Testis (tissue), 3 donors: ENCODE data around the gene PMP22. TPM values are rescaled to one million over a fixed set of nuclear protein-coding genes. Genes with fewer than 3 reads are reported as not detected.

Source experiments
- DNase-seq: peaks from one replicate; pipeline ENCODE4 v3.0.0-alpha.2; 2019
- H3K27ac ChIP-seq, 2 donors: fragments of 200-600 bp; sonication (generic); one replicate each; pipeline ENCODE4 v1.5.1; 2019
- H3K27me3 ChIP-seq: fragments of 200-600 bp; sonication (generic); one replicate; pipeline ENCODE4 v1.5.1; 2019
- H3K36me3 ChIP-seq: fragments of 200-600 bp; sonication (generic); one replicate; pipeline ENCODE4 v1.5.1; 2017; ENCODE audit warnings: low read depth; ENCODE audit errors: missing control alignments
- H3K4me1 ChIP-seq: fragments of 200-600 bp; sonication (generic); one replicate; pipeline ENCODE4 v1.5.1; 2019
- H3K4me3 ChIP-seq, 2 donors: fragments of 200-600 bp; sonication (generic); one replicate each; pipeline ENCODE4 v1.5.1; 2017 to 2019
- H3K9me3 ChIP-seq: fragments of 200-600 bp; sonication (generic); one replicate; pipeline ENCODE4 v1.5.1; 2017
- POLR2A ChIP-seq: fragments of 450-650 bp; IDR thresholded peaks from one replicate; pipeline ENCODE4 v1.6.1; 2017; ENCODE audit warnings: antibody characterized with exemption, mild to moderate bottlenecking, moderate library complexity
- WGBS, 2 donors: methylation state at CpG; one replicate each; pipeline ENCODE4 v1.1.5; 2018; 5-methylcytosine and 5-hydroxymethylcytosine counted together
- intact Hi-C: fragments of 100-400 bp; cut with DNase I; formaldehyde crosslinking; loops from one replicate; pipeline ENCODE4 v1.15.1; 2023; ENCODE audit warnings: low total_unique reads
- polyA plus RNA-seq: library from polyadenylated mRNA; stranded (reverse); fragments of 350-450 nt; fragmentation: Illumina TruSeq; extraction: RNeasy Lipid Tissue Mini Kit (QIAGEN cat#74804); gene quantifications from one replicate; pipeline ENCODE4 v1.2.3, GENCODE V29; 2014; ENCODE audit warnings: low read depth, low replicate concordance; ENCODE audit not compliant: insufficient read depth
- total RNA-seq, 2 donors: library from RNA; depleted of rRNA; stranded (reverse); fragments of >200 nt; gene quantifications; one replicate each; pipeline ENCODE4 v1.2.3, GENCODE V29; 2016
- TF ChIP-seq, protein P1 (sequence below), 3 experiments: fragments of 450-650 bp in 2 of 3; fragments of 200-600 bp in 1 of 3; sonication (generic) in 1 of 3; IDR thresholded peaks; one replicate each; pipeline ENCODE4 v1.5.1; 2016 to 2019; ENCODE audit warnings: antibody characterized with exemption in 3 of 3, mild to moderate bottlenecking in 2 of 3, moderate library complexity in 1 of 3

PMP22 gene
- total and polyA plus RNA-seq, 3 donors from 2014 or later, result 31.1 to 70.0 (median 49.2) TPM

DNA sequence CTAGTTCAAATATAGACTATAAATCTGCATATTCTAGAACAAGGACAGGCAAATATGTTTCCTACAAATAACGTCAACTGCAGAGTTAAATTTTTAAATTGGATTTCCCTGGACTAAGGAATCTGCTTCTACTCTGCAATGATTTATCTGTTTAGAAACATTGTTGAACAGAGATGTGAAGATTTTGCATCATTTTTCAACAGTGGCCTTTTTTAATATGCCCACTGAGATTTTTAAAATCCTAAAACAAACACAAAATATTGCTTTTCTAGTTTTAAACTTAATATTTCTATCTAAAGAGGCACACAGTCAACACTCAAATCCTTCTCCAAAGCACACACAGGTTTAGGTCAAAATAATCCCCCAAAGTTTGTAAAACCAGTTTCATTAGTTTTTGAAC lies 23.7 kb upstream of the PMP22 start:
- no peak overlapping the region for H3K27ac ChIP-seq
- intact Hi-C loops, result no loop called here
- H3K9me3 ChIP-seq, result no peaks in the 10 kb centered on the region
- H3K27me3 ChIP-seq, result no peaks in the 10 kb centered on the region
- H3K4me1 ChIP-seq, result peaks cover 10% of the 10 kb centered on the region
- no peaks in the 10 kb centered on the region for H3K36me3 ChIP-seq
- TF ChIP-seq, protein P1, sequence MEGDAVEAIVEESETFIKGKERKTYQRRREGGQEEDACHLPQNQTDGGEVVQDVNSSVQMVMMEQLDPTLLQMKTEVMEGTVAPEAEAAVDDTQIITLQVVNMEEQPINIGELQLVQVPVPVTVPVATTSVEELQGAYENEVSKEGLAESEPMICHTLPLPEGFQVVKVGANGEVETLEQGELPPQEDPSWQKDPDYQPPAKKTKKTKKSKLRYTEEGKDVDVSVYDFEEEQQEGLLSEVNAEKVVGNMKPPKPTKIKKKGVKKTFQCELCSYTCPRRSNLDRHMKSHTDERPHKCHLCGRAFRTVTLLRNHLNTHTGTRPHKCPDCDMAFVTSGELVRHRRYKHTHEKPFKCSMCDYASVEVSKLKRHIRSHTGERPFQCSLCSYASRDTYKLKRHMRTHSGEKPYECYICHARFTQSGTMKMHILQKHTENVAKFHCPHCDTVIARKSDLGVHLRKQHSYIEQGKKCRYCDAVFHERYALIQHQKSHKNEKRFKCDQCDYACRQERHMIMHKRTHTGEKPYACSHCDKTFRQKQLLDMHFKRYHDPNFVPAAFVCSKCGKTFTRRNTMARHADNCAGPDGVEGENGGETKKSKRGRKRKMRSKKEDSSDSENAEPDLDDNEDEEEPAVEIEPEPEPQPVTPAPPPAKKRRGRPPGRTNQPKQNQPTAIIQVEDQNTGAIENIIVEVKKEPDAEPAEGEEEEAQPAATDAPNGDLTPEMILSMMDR (IDR thresholded peaks at IDR 0.05), result no peak
- no peak for TF ChIP-seq POLR2A
- no peak overlapping the region for H3K4me3 ChIP-seq
- WGBS, 2 donors, result 50 to 57% methylated on average over 1 of the region's 1 CpG
- no peak for DNase-seq

DNA sequence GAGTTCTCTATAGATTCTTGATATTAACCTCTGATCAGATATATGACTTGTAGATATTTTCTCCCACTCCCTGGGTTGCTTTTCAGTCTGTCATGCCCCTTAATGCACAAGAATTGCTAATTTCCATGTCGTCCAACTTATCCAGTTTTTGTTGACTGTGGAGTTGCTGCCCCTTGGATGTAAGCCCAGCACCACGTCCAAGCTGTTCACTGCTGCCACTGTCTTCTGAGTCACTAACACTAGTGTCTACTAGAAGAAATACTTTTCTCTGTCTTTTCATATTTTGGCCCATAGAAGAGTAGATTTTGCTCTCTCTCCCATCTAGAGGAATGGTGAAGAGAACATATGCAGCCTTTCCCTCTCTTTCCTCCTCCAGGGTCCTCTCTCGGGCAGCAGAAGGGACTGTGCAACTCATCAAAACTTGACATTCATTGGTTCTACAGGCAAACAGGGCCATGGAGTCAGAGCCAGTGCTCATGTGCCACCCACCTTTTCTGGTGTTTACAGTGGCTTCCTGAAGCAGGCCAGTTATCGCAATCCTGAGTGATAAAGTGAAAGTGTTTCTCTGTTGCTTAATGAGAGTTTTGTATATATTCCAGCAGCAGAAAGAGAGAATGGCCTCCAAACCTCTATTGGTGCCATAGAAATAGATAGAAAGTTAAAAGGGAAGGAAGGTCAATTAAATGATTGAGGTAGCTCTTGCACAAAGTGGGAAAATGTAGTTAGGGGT lies 22.6 kb upstream of the PMP22 start:
- Histone ChIP-seq H3K9me3 (no peaks in the 10 kb centered on the region), H3K36me3 (no peaks in the 10 kb centered on the region), H3K27ac (no peak overlapping the region), H3K27me3 (no peaks in the 10 kb centered on the region), H3K4me3 (no peak overlapping the region), H3K4me1 (peaks cover 10% of the 10 kb centered on the region)
- WGBS, 2 donors, result 39 to 44% methylated on average over 4 of the region's 4 CpGs
- DNase-seq, result peak; percentile 42
- intact Hi-C loops, result no loop called here
- TF ChIP-seq, protein P1 (IDR thresholded peaks at IDR 0.05), result no peak
- TF ChIP-seq POLR2A, result no peak

DNA sequence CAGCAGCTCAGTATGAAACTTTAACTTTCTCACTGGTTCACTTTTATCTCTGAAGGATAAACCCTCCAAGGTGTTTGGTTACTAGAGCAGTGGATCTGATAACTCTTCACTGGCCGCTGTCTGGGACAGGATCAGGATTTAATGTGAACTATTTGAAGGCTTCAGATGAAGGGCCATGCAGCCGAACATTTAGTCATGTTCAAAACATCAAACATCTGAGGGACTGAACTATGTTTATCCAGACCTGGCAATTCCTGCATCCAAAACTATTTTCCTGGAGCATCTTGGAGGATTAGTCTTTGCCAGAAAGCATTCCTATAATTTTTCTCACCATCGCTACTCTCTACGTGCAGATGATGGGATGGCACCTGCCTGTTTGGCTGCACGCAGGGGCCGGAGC lies 20.3 kb upstream of the PMP22 start:
- DNase-seq, result no peak
- Histone ChIP-seq H3K9me3 (no peaks in the 10 kb centered on the region), H3K36me3 (no peaks in the 10 kb centered on the region), H3K4me3 (no peak overlapping the region), H3K27ac (no peak overlapping the region), H3K4me1 (peaks cover 7% of the 10 kb centered on the region), H3K27me3 (no peaks in the 10 kb centered on the region)
- intact Hi-C loops, result no loop called here
- 73 to 79% methylated on average over 6 of the region's 6 CpGs for WGBS, 2 donors
- TF ChIP-seq POLR2A, result no peak
- TF ChIP-seq, protein P1 (IDR thresholded peaks at IDR 0.05), result no peak

DNA sequence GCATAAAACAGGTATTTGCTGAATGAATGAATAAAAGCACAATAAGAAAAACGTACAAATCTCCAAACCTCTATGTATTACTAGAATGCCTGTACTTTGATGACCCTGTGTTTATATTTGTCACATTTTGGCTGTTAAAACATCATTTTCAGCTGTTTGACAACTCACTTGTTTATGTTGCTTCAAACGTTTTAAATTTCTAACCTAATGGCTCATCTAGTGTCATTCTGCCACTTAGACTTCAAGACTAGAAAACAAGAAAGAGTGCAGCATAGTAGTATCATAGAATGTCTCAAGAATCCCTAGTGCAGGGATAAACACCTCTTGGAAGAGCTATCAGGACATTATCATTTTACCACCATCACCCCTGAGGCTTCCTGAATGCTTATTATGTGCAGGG lies 19.4 kb upstream of the PMP22 start:
- intact Hi-C loops, result no loop called here
- Histone ChIP-seq H3K27me3 (no peaks in the 10 kb centered on the region), H3K27ac (no peak overlapping the region), H3K9me3 (no peaks in the 10 kb centered on the region), H3K36me3 (no peaks in the 10 kb centered on the region), H3K4me3 (no peak overlapping the region), H3K4me1 (peaks cover 7% of the 10 kb centered on the region)
- TF ChIP-seq, protein P1 (IDR thresholded peaks at IDR 0.05), result no peak
- TF ChIP-seq POLR2A, result no peak
- WGBS, 2 donors, result 57 to 69% methylated on average over 2 of the region's 2 CpGs
- DNase-seq, result no peak

DNA sequence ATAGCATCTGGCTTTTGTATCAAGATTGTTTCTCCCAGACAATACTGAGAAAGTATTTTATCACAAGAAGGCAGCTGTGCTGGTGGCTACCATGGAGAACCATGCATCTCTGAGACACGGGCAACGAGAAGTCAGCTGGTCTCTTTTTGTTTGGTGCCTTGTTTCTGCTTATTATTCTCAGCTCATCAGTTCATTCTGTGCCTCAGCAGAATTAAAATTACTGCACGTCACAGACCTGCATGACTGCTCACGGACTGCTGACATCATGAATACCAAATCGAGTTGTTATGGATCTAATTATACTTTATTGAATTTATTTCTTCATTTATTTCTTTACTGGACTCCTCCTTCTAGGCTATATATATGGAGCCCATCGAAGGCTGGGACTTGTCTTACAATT lies 19.0 kb upstream of the PMP22 start:
- Histone ChIP-seq H3K36me3 (no peaks in the 10 kb centered on the region), H3K4me1 (peaks cover 7% of the 10 kb centered on the region), H3K27me3 (no peaks in the 10 kb centered on the region), H3K27ac (no peak overlapping the region), H3K4me3 (no peak overlapping the region), H3K9me3 (no peaks in the 10 kb centered on the region)
- TF ChIP-seq POLR2A, result no peak
- TF ChIP-seq, protein P1 (IDR thresholded peaks at IDR 0.05), result no peak
- 90 to 96% methylated on average over 6 of the region's 6 CpGs for WGBS, 2 donors
- DNase-seq, result no peak
- intact Hi-C loops, result no loop called here
